ENCODE results near the gene GNAI3. TPM values are rescaled to one million over a fixed set of nuclear protein-coding genes. Genes with fewer than 3 reads are reported as not detected.

Gene GNAI3
- 6.7 TPM for total RNA-seq
- long read RNA-seq, full-length matches to known transcripts: 124 of 132 reads
- long read RNA-seq, partial matches to known transcripts: 5 of 132 reads
- long read RNA-seq, other reads (novel, unspliced or antisense): 3 of 132 reads

DNA sequence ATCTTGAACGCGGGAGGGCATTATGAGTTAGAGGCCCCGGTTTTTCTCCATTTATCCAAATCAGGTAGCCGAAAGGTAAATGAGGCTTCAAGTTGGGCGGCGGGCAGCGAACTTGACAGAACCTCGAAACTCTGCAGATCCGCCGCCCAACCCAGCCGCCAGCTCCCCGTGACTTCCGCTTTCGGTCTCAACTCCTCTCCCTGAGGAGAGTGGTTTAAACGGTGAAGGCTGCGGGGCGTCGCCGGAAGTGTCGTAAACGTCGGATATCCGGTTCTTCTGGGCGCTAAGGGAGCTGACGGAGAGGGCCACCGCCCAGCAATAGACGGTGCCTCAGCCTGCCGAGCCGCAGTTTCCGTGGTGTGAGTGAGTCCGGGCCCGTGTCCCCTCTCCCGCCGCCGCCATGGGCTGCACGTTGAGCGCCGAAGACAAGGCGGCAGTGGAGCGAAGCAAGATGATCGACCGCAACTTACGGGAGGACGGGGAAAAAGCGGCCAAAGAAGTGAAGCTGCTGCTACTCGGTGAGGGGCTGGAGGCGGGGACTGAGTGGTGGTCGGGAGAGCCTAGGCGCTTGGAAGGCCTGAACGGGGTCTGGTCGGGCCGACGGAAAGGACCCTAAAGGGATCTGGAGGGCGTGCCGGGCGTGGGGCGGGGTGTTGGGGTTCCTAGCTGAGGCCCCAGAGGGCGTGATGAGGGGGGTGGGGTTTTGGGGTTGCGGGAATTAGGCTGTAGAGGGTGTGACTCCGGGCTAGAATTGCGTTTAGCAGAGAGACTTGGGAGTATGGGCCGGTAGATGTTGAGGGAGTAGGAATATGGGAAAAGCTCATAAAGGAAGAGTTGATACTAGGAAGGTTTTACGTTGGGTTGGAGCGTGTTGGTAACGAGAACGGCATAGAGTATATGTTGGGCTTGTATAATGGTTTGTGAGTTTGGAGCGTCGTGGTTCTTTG is at the start of gene GNAI3:
TSS of gene GNAI3 (plus strand) at position 295 of the 947 bp plus-strand sequence. CDS start at position 401, 106 bp downstream.
- peak; percentile 98 for DNase-seq
- Histone ChIP-seq H3K9me3 (no peaks in the 10 kb centered on the region), H3K4me3 (peak within 1 kb of the TSS; percentile 88), H3K27ac (peak within 1 kb of the TSS; percentile 98), H3K27me3 (ENCODE audit: low read depth) (no peaks in the 10 kb centered on the region), H3K4me1 (peaks cover 48% of the 10 kb centered on the region), H3K36me3 (no peaks in the 10 kb centered on the region)
- ATAC-seq: peak; percentile 98 to 99
- TF ChIP-seq, protein P1, sequence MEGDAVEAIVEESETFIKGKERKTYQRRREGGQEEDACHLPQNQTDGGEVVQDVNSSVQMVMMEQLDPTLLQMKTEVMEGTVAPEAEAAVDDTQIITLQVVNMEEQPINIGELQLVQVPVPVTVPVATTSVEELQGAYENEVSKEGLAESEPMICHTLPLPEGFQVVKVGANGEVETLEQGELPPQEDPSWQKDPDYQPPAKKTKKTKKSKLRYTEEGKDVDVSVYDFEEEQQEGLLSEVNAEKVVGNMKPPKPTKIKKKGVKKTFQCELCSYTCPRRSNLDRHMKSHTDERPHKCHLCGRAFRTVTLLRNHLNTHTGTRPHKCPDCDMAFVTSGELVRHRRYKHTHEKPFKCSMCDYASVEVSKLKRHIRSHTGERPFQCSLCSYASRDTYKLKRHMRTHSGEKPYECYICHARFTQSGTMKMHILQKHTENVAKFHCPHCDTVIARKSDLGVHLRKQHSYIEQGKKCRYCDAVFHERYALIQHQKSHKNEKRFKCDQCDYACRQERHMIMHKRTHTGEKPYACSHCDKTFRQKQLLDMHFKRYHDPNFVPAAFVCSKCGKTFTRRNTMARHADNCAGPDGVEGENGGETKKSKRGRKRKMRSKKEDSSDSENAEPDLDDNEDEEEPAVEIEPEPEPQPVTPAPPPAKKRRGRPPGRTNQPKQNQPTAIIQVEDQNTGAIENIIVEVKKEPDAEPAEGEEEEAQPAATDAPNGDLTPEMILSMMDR (IDR thresholded peaks at IDR 0.05): no peak
- intact Hi-C loops (cut with DNase I): loop anchor here (10.0 kb wide), 2 partner anchors 86 to 226 kb away; no protein-coding TSS in a partner anchor

DNA sequence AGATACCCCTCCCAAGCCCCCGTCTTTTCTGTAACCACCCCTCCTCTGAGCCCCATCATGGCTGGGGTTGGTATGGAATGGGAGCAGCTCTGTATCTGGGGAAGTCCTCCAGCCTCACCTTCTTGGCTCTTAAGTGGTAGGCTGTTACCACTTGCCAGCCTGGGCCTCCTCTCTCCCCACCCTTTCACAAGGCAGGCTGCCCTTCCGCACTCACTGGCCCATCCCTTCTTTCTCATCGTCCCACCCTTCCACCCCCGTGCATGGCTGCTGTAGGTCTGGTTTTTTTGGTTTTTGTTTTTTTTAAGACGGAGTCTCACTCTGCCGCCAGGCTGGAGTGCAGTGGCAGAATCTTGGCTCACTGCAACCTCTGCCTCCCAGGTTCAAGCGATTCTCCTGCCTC is 49.3 kb upstream of the GNAI3 start:
- no peaks in the 10 kb centered on the region for H3K9me3 ChIP-seq
- H3K36me3 ChIP-seq: peaks cover 40% of the 10 kb centered on the region
- no peaks in the 10 kb centered on the region for H3K27me3 ChIP-seq (ENCODE audit: low read depth)
- no peak overlapping the region for H3K4me3 ChIP-seq
- intact Hi-C loops (cut with DNase I): loop anchor here (5.0 kb wide), 1 partner anchor 33 kb away; no protein-coding TSS in a partner anchor
- peak; percentile 21 to 56 for ATAC-seq
- H3K4me1 ChIP-seq: peaks cover 56% of the 10 kb centered on the region
- no peak for DNase-seq
- TF ChIP-seq, protein P1 (IDR thresholded peaks at IDR 0.05): no peak
- no peak overlapping the region for H3K27ac ChIP-seq

DNA sequence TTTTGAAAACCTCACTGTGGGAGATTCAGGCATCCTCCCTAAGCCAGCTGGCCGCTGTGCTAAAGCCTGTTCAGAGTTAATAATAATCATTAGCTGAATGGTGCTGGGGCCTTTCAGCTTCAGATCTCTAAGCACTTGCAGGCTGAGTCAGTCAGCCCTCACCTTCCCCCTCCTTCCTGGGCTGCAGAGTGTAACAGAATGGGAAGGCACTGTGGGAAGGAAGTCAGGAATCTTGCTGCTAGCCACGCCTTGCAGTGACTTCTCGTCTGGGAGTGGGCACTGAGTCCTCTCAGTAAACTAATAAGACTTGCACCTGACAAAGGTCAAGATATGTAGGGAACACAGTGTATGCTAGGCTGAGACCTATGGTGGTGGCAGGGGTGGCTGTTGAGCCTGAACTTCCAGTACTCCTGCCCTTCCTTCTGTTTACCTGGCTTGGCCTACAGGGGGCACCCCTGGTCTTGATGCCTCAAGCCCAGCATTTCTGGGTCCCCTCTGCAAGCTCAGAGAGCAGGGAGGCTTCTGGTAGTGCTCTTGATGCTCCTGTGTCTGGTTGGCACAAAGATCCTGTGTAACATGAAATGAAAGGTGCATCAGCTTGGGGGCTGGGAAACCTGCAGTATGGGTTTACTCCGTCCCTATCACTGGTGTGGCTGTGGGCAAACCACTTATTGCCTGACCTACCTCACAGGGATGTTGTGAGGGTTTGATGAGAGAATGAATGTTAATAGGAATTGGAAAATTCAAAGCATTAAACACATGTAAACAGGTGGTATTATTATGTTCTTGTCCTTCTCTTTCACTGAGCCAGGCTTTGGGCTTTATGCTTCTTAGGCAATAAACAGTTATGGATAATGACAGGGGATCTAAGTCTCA is 48.5 kb upstream of the GNAI3 start:
- intact Hi-C loops (cut with DNase I): loop anchor here (5.0 kb wide), 1 partner anchor 32 kb away; no protein-coding TSS in a partner anchor
- Histone ChIP-seq H3K9me3 (no peaks in the 10 kb centered on the region), H3K27me3 (ENCODE audit: low read depth) (no peaks in the 10 kb centered on the region), H3K27ac (peak overlapping the region; percentile 22), H3K36me3 (peaks cover 40% of the 10 kb centered on the region), H3K4me3 (no peak overlapping the region), H3K4me1 (peaks cover 51% of the 10 kb centered on the region)
- DNase-seq (peak; percentile 68), ATAC-seq (peak; percentile 61 to 71)
- TF ChIP-seq, protein P1 (IDR thresholded peaks at IDR 0.05): peak; percentile 46

DNA sequence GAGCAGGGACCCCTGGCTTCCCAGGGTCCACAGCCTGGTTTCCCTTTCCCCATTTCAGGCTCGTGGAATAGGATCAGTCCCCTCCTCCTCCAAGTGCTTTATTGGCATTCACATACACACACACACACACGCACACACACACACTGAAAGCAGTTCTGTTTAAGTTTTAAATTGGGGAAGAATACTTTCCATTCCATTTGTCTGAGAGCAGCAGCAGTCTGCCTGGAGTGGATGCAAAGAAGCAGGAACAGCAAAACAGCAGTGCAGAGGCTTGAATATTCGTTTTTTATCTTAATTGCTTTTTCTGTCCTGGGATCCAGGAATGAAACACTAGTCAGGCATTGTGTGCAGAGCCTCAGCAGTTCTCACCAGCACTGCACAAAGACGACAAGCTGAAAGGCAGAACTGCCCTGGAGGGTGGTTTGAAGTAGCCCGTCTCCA is 47.5 kb upstream of the GNAI3 start:
- intact Hi-C loops (cut with DNase I): no loop called here
- peaks cover 35% of the 10 kb centered on the region for H3K36me3 ChIP-seq
- H3K4me1 ChIP-seq: peaks cover 46% of the 10 kb centered on the region
- H3K27me3 ChIP-seq (ENCODE audit: low read depth): no peaks in the 10 kb centered on the region
- no peaks in the 10 kb centered on the region for H3K9me3 ChIP-seq
- peak; percentile 16 to 38 for ATAC-seq
- peak overlapping the region; percentile 31 for H3K27ac ChIP-seq
- TF ChIP-seq, protein P1 (IDR thresholded peaks at IDR 0.05): no peak
- no peak overlapping the region for H3K4me3 ChIP-seq
- DNase-seq: no peak
